Esophagus muscularis mucosa (tissue), 4 donors: ENCODE data around the gene TMEM238L. TPM values are rescaled to one million over a fixed set of nuclear protein-coding genes. Genes with fewer than 3 reads are reported as not detected.

Experiments used
- small RNA-seq, 3 donors: library from RNA; depleted of rRNA; stranded (forward); fragments of <200 nt; gene quantifications; one replicate each; pipeline ENCODE3, GENCODE V24; 2016
- total RNA-seq, 4 donors: library from RNA; depleted of rRNA; stranded (reverse); fragments of >200 nt; gene quantifications; one replicate each; pipeline versions ENCODE4 v1.1.0 to v1.2.1, GENCODE V29; 2016

The TMEM238L gene
- total RNA-seq, 4 donors from 2014 or later, result not detected

Small RNAs within 50 kb of the gene (small RNA-seq; reads per million reads assigned to genes)
- gene AC015908.2, result 0 reads per million in 3 donors
- 0 reads per million in 3 donors for gene TMEM238L

Other genes with a start within 250 kb of the TMEM238L start
- gene MYH3, start 146.8 kb downstream of the TMEM238L start, total RNA-seq, result 1 to 10 TPM in 3 of 4 donors, under 1 TPM in 1; 0.83 to 2.4 (median 1.6) TPM
- 10 to 100 TPM; 16.7 to 23.1 (median 18.6) TPM for gene SCO1, start 106.6 kb downstream of the TMEM238L start, total RNA-seq
- 10 to 100 TPM in 1 of 4 donors, 1 to 10 TPM in 3; 5.8 to 12.2 (median 8.5) TPM for gene ADPRM, start 106.5 kb downstream of the TMEM238L start, total RNA-seq
- gene TMEM220, start 74.1 kb downstream of the TMEM238L start, total RNA-seq, result 10 to 100 TPM in 2 of 4 donors, 1 to 10 TPM in 2; 7.5 to 15.4 (median 11.1) TPM
- 1 to 10 TPM in 3 of 4 donors, under 1 TPM in 1; 0.42 to 3.5 (median 1.5) TPM for gene PIRT, start 34.0 kb upstream of the TMEM238L start, total RNA-seq